Hippocampal formation (tissue), 2 donors: Measurements from ENCODE around the gene FYTTD1.

ENCODE experiments used
- DNase-seq, 2 donors: peaks; one replicate each; lab custom pipeline; 2025; lab: John Stamatoyannopoulos, UW

The FYTTD1 gene

DNA sequence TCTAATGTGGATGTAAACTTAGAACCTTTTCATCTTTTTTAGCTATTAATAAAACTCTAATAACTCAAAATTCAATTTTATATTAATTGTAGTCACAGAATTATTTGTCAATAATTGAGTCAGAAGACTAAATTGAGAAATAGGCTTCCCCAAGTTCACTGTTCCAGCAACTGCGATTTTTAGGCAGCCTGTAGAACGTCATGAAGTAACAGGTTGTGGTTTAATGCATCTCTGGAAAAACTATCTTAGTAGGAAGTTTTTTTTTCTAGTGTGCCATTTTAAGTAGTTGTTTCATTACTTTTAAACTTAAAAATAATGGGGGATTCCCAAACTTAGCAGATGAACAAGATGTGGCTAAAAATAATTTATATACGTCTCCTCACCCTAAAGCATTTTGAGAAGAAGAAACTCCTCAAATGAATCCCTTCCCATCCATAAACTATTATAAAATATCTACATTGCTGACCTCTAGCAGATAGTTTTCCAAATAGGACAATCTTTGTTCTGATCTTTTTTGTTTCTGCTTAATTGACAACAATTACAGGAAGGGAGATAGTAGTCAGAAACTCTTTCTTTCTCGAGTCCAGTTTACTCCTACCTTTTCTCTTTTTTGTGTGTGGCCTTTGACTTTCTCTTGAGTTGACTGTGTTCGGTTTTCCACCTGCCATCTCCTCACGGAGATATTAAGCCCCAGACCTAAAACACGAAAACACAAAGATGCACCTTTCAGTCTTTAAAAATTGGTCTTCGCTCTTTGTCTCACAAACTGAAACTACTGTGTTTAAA, 84.4 kb downstream of the FYTTD1 start:
- DNase-seq = no peak

DNA sequence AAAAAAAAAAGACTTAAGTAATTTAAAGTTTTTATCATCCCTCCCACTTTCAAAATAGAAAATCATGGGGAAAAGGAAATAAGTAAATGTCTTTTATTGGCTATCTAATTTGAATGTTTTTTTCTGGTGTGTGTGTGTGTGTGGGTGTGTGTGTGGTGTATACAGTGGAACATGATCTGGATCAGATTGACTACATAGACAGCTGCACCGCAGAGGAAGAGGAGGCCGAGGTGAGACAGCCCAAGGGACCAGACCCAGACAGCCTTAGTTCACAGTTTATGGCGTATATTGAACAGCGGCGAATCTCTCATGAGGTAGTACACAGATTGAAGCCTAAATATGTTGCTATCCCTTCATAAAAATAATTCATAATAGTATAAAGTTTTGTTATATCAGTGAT, 85.8 kb downstream of the FYTTD1 start:
- DNase-seq = no peak

DNA sequence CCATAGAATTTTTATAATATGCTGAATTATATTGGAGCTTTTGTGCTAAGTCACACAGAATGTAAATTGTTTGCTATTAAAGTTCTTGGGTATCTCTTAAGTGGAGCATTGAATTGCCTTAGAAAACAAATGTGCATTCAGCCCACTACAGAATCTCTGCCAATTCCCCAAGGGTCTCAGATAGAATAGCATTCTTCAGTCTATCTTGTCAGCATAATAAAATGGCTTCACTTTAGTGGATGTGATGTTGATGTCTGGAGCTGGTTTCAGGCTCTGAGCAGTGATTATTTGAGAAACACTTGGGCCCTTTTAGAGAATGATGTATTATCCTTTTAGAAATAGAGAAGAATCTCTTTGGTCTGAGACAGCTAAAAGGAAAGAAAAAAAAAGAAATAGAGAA, 86.6 kb downstream of the FYTTD1 start:
- no peak for DNase-seq
